Measurements from ENCODE around the gene CDC14A.

GRCh38 chr1:100457683-100458082, 105.4 kb downstream of the CDC14A start:
- TF ChIP-seq POLR2AphosphoS5 (IDR thresholded peaks at IDR 0.05; ENCODE audit: low read depth, low read length) (no peak), POLR2A (IDR thresholded peaks at IDR 0.05; ENCODE audit: low read depth, low read length) (no peak), TAF1 (IDR thresholded peaks at IDR 0.05; ENCODE audit: low read depth, low read length) (no peak), SPI1 (IDR thresholded peaks at IDR 0.05; ENCODE audit: low read depth, low read length) (no peak)

Data from GM12891 (cell line).